Right lobe of liver (tissue), 6 donors: ENCODE measurements around the gene HHATL. TPM values are rescaled to one million over a fixed set of nuclear protein-coding genes. Genes with fewer than 3 reads are reported as not detected.

Experiments
- ATAC-seq, 4 donors: fragments of 200-7000 bp; cut with Tn5 transposase; one replicate each; pipeline ENCODE4 v1.9.1; 2020; ENCODE audit warnings: mild to moderate bottlenecking in 4 of 4, moderate library complexity in 4 of 4
- DNase-seq, 3 donors: peaks; one replicate each; pipeline ENCODE4 v3.0.0-alpha.2; 2020
- H3K27ac ChIP-seq, 3 donors: fragments of 200-600 bp; one replicate each; pipeline ENCODE4 v1.8.0; 2022
- H3K27me3 ChIP-seq, 2 donors: fragments of 200-600 bp; one replicate each; pipeline ENCODE4 v1.8.0; 2022
- H3K36me3 ChIP-seq, 4 donors: fragments of 200-600 bp; sonication (generic) in 1 of 4; one replicate each; pipeline versions ENCODE4 v1.5.1 to v1.8.0; 2017 to 2022; ENCODE audit warnings: control low read depth in 1 of 4
- H3K4me1 ChIP-seq, 4 donors: fragments of 200-600 bp; sonication (generic) in 1 of 4; one replicate each; pipeline versions ENCODE4 v1.5.1 to v1.8.0; 2017 to 2022; ENCODE audit warnings: control low read depth in 1 of 4
- H3K4me3 ChIP-seq, 3 donors: fragments of 200-600 bp; one replicate each; pipeline ENCODE4 v1.8.0; 2022
- H3K9me3 ChIP-seq, 4 donors: fragments of 200-600 bp; sonication (generic) in 1 of 4; one replicate each; pipeline versions ENCODE4 v1.5.1 to v1.8.0; 2017 to 2022; ENCODE audit warnings: control low read depth in 1 of 4
- CTCF ChIP-seq, 4 donors: fragments of 200-600 bp in 3 of 4; fragments of 450-650 bp in 1 of 4; IDR thresholded peaks; one replicate each; pipeline versions ENCODE4 v1.5.1 to v1.8.0; 2016 to 2022; ENCODE audit warnings: antibody characterized with exemption in 4 of 4, mild to moderate bottlenecking in 2 of 4
- POLR2A ChIP-seq: fragments of 450-650 bp; IDR thresholded peaks from one replicate; pipeline ENCODE4 v1.6.1; 2017; ENCODE audit warnings: antibody characterized with exemption, mild to moderate bottlenecking
- WGBS: methylation state at CpG from one replicate; pipeline ENCODE4 v1.1.6; 2018; ENCODE audit warnings: low coverage, low lambda C conversion rate; ENCODE audit not compliant: insufficient coverage; ENCODE audit errors: missing lambda C conversion rate; 5-methylcytosine and 5-hydroxymethylcytosine counted together
- intact Hi-C, 2 donors: fragments of 100-400 bp; cut with DNase I; formaldehyde crosslinking; loops; one replicate each; pipeline versions ENCODE4 v1.11.2 to v1.14.1; 2022
- total RNA-seq, 6 experiments: library from RNA; depleted of rRNA in 2 of 6; stranded (reverse); fragments of >200 nt in 2 of 6; fragmentation: NEBNext Ultra II Directional in 3 of 6; extraction: Animal tissue kit (Norgen Biotek cat#: 25700) in 3 of 6; gene quantifications; one replicate each; pipeline versions ENCODE4 v1.1.0 to v1.2.4, GENCODE V29; 2016 to 2023
- donor health status: DM: no; HTN: yes; CAD: no.
- donor health status: DM: no; HTN: no; CAD: no.
- donor health status: DM: no; HTN: no; CAD: no.
- donor health status: DM: no; HTN: yes; CAD: no.
- donor health status: DM: no; HTN: yes; CAD: no.

HHATL gene
- total RNA-seq, 6 experiments from 2014 or later: 0.29 to 1.0 (median 0.60) TPM; not detected in 3

GRCh38 chr3:42741796-42742195 lies 39.2 kb upstream of the HHATL start:
- WGBS: no CpG with 5 or more reads among the region's 3 CpGs
- ATAC-seq: no peak
- intact Hi-C loops: no loop called here

GRCh38 chr3:42739401-42740158 lies 37.0 kb upstream of the HHATL start:
- no peaks in the 10 kb centered on the region for H3K36me3 ChIP-seq
- intact Hi-C loops: loop anchor here in 1 of 2 donors (10.0 kb wide), 1 partner anchor 55 kb away; the partner anchor contains the start of gene KLHL40
- H3K4me1 ChIP-seq: peaks cover 0 to 3% (median under 1%) of the 10 kb centered on the region in 4 donors
- H3K9me3 ChIP-seq: no peaks in the 10 kb centered on the region
- H3K27ac ChIP-seq: no peak overlapping the region
- H3K4me3 ChIP-seq: no peak overlapping the region
- 100% methylated on average over 4 of the region's 12 CpGs for WGBS
- no peaks in the 10 kb centered on the region for H3K27me3 ChIP-seq
- no peak for DNase-seq
- ATAC-seq: no peak
- TF ChIP-seq CTCF (IDR thresholded peaks at IDR 0.05) (no peak), POLR2A (no peak)

More at GRCh38 chr3:42741796-42742195, 39.2 kb upstream of the HHATL start:
- no peaks in the 10 kb centered on the region for H3K27me3 ChIP-seq
- DNase-seq: no peak
- H3K4me3 ChIP-seq: no peak overlapping the region
- H3K9me3 ChIP-seq: no peaks in the 10 kb centered on the region
- peaks cover 0 to 16% (median 7%) of the 10 kb centered on the region in 4 donors for H3K4me1 ChIP-seq
- no peaks in the 10 kb centered on the region for H3K36me3 ChIP-seq
- no peak for TF ChIP-seq POLR2A
- no peak for TF ChIP-seq CTCF (IDR thresholded peaks at IDR 0.05)
- no peak overlapping the region for H3K27ac ChIP-seq

- DNase-seq: no peak
- Histone ChIP-seq H3K27ac (no peak overlapping the region), H3K27me3 (no peaks in the 10 kb centered on the region), H3K9me3 (no peaks in the 10 kb centered on the region), H3K4me1 (no peaks in the 10 kb centered on the region), H3K4me3 (no peak overlapping the region), H3K36me3 (no peaks in the 10 kb centered on the region)
- intact Hi-C loops: loop anchor here in 1 of 2 donors (10.0 kb wide), 1 partner anchor 52 kb away; the partner anchor contains the start of gene KLHL40
- WGBS: 100% methylated on average over 3 of the region's 6 CpGs
- TF ChIP-seq CTCF (IDR thresholded peaks at IDR 0.05): no peak
- no peak for TF ChIP-seq POLR2A
- no peak for ATAC-seq
Measured at GRCh38 chr3:42736531-42736930, 33.9 kb upstream of the HHATL start.

- Histone ChIP-seq H3K27me3 (no peaks in the 10 kb centered on the region), H3K9me3 (no peaks in the 10 kb centered on the region), H3K4me3 (no peak overlapping the region), H3K27ac (no peak overlapping the region), H3K4me1 (no peaks in the 10 kb centered on the region), H3K36me3 (no peaks in the 10 kb centered on the region)
- TF ChIP-seq CTCF (IDR thresholded peaks at IDR 0.05) (no peak), POLR2A (no peak)
- intact Hi-C loops: loop anchor here in 1 of 2 donors (10.0 kb wide), 1 partner anchor 51 kb away; the partner anchor contains the start of gene KLHL40
- no peak for ATAC-seq
- 29% methylated on average over 1 of the region's 1 CpG for WGBS
- no peak for DNase-seq
Measured at GRCh38 chr3:42736081-42736480, 33.5 kb upstream of the HHATL start.
